Measurements from ENCODE around the gene PDHX.

- no peak for TF ChIP-seq CTCF (IDR thresholded peaks at IDR 0.05; ENCODE audit: low read length)
- no peak for TF ChIP-seq EZH2 (optimal IDR thresholded peaks at IDR 0.05; ENCODE audit: low read depth, low read length)
These were observed 25.3 kb downstream of the PDHX start for GRCh38 chr11:34941688-34942087.
